ENCODE results near the gene TCF3.

- TF ChIP-seq GATA2 (IDR thresholded peaks at IDR 0.05; ENCODE audit: low read depth, low read length) (no peak), GATA3 (IDR thresholded peaks at IDR 0.05; ENCODE audit: low read depth, low read length) (no peak)
Measured at GRCh38 chr19:1668486-1669270, 16.3 kb upstream of the TCF3 start.

Measured in SH-SY5Y (cell line).